NCI-H1694 (cell line): ENCODE data around the gene AMN1.
"Not testable (repeated sequence)": the region's sequence is repeated elsewhere in the genome, so short reads cannot be mapped to it uniquely, and the experiment has no call there.

Experiments used
- DNase-seq: peaks from one replicate; lab custom pipeline; 2025; lab: John Stamatoyannopoulos, UW

Gene AMN1

GRCh38 chr12:31728917-31729640 is at the start of gene AMN1:
Gene AMN1 (minus strand): TSS chr12:31729021. CDS start chr12:31729008, 13 bp downstream.
- DNase-seq = peak; percentile 98

GRCh38 chr12:31773867-31774266 is 45.0 kb upstream of the AMN1 start:
- no peak for DNase-seq

GRCh38 chr12:31773223-31773750 is 44.5 kb upstream of the AMN1 start:
- no peak for DNase-seq

- no peak for DNase-seq
These were observed 43.9 kb upstream of the AMN1 start for GRCh38 chr12:31772685-31773222.

- no peak for DNase-seq
These were observed 43.4 kb upstream of the AMN1 start for GRCh38 chr12:31772186-31772585.

- DNase-seq = no peak
These were observed 39.2 kb upstream of the AMN1 start for GRCh38 chr12:31768046-31768445.

- no peak for DNase-seq
These were observed 37.1 kb upstream of the AMN1 start for GRCh38 chr12:31765931-31766330.

GRCh38 chr12:31759632-31760459 is 31.0 kb upstream of the AMN1 start:
- no peak for DNase-seq

- not testable (repeated sequence) for DNase-seq
These were observed 29.5 kb upstream of the AMN1 start for GRCh38 chr12:31758297-31758696.

- no peak for DNase-seq
These were observed 28.2 kb upstream of the AMN1 start for GRCh38 chr12:31756977-31757420.

- peak; percentile 60 for DNase-seq
These were observed 23.6 kb upstream of the AMN1 start for GRCh38 chr12:31752450-31752849.

GRCh38 chr12:31751085-31751484 is 22.3 kb upstream of the AMN1 start:
- no peak for DNase-seq

GRCh38 chr12:31750747-31751039 is 21.9 kb upstream of the AMN1 start:
- DNase-seq = no peak

- no peak for DNase-seq
These were observed 20.3 kb upstream of the AMN1 start for GRCh38 chr12:31749024-31749704.

- no peak for DNase-seq
These were observed 16.4 kb upstream of the AMN1 start for GRCh38 chr12:31745242-31745641.

- not testable (repeated sequence) for DNase-seq
These were observed 15.5 kb upstream of the AMN1 start for GRCh38 chr12:31744363-31744762.

- DNase-seq = no peak
These were observed 14.1 kb upstream of the AMN1 start for GRCh38 chr12:31742891-31743290.

- DNase-seq = no peak
These were observed 11.8 kb upstream of the AMN1 start for GRCh38 chr12:31740628-31741027.

GRCh38 chr12:31737763-31738162 is 8.9 kb upstream of the AMN1 start:
- DNase-seq = no peak

GRCh38 chr12:31737345-31737744 is 8.5 kb upstream of the AMN1 start:
- DNase-seq = no peak

- DNase-seq = no peak
These were observed 7.7 kb upstream of the AMN1 start for GRCh38 chr12:31736472-31736871.
